ENCODE measurements around the gene SLC66A1. TPM values are rescaled to one million over a fixed set of nuclear protein-coding genes. Genes with fewer than 3 reads are reported as not detected.

Gene SLC66A1
- total RNA-seq, 1 donor from 2014 or later: 4.8 TPM

- no peaks in the 10 kb centered on the region for H3K27me3 ChIP-seq
- H4K20me1 ChIP-seq (ENCODE audit: low read depth): peaks cover 22% of the 10 kb centered on the region
- H3K27ac Mint-ChIP-seq: no peak overlapping the region
Measured at GRCh38 chr1:19337289-19337688, 25.2 kb downstream of the SLC66A1 start.

DNA sequence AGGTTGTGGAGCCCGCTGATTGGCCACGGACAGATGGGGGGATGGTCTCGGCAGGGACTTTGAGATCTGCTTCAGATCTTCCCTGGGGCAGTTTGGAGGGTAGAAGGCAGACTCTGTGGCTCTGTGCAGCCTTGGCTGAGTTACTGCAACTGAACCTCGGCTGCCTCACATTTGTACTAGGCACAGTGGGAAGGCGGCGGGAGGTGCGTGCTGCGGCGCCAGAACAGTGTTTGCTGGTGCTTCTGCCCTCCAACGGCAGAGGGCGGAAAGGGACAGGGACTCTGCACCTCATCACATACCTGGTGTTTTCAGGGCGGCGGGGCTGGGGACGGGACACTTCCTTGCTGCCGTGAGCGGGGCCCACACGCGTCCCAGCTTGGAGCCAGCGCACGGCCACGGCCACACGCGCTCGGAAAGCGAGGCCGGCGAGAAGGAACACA lies 26.2 kb downstream of the SLC66A1 start:
- H3K27me3 Mint-ChIP-seq (ENCODE audit: insufficient read depth, low read depth): peaks cover 5% of the 10 kb centered on the region
- H3K4me3 Mint-ChIP-seq: no peak overlapping the region
- peaks cover 22% of the 10 kb centered on the region for H4K20me1 ChIP-seq (ENCODE audit: low read depth)
- H3F3A ChIP-seq (ENCODE audit: low read depth): peaks cover 17% of the 10 kb centered on the region
- H2AFZ ChIP-seq (replicated peaks): no peak overlapping the region
- H3K79me2 ChIP-seq (ENCODE audit: low read depth): no peaks in the 10 kb centered on the region
- no peaks in the 10 kb centered on the region for H3K9me3 Mint-ChIP-seq
- DNase-seq (ENCODE audit: low spot score): peak; percentile 81
- H3K27ac ChIP-seq: no peak overlapping the region
- no peak overlapping the region for H3K9ac ChIP-seq
- H3K4me1 ChIP-seq: peaks cover 10% of the 10 kb centered on the region
- no peak for TF ChIP-seq EZH2 (IDR thresholded peaks at IDR 0.05)
- no peak for TF ChIP-seq EZH2phosphoT487 (IDR thresholded peaks at IDR 0.05)
- TF ChIP-seq, protein P1, sequence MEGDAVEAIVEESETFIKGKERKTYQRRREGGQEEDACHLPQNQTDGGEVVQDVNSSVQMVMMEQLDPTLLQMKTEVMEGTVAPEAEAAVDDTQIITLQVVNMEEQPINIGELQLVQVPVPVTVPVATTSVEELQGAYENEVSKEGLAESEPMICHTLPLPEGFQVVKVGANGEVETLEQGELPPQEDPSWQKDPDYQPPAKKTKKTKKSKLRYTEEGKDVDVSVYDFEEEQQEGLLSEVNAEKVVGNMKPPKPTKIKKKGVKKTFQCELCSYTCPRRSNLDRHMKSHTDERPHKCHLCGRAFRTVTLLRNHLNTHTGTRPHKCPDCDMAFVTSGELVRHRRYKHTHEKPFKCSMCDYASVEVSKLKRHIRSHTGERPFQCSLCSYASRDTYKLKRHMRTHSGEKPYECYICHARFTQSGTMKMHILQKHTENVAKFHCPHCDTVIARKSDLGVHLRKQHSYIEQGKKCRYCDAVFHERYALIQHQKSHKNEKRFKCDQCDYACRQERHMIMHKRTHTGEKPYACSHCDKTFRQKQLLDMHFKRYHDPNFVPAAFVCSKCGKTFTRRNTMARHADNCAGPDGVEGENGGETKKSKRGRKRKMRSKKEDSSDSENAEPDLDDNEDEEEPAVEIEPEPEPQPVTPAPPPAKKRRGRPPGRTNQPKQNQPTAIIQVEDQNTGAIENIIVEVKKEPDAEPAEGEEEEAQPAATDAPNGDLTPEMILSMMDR (IDR thresholded peaks at IDR 0.05): peak; percentile 65
- H3K4me1 Mint-ChIP-seq: peaks cover 19% of the 10 kb centered on the region
- no peaks in the 10 kb centered on the region for H3K27me3 ChIP-seq
- H3K4me2 ChIP-seq: peak overlapping the region; percentile 43
- no peak overlapping the region for H3K4me3 ChIP-seq
- H3K36me3 ChIP-seq: no peaks in the 10 kb centered on the region
- H3K36me3 Mint-ChIP-seq: peaks cover 4% of the 10 kb centered on the region
- no peak overlapping the region for H3K27ac Mint-ChIP-seq
- H3K9me3 ChIP-seq (ENCODE audit: low read depth): no peaks in the 10 kb centered on the region

More at GRCh38 chr1:19337289-19337688, 25.2 kb downstream of the SLC66A1 start:
- no peak for DNase-seq (ENCODE audit: low spot score)
- Histone ChIP-seq H3K27ac (no peak overlapping the region), H3K4me3 (no peak overlapping the region), H2AFZ (replicated peaks) (no peak overlapping the region), H3K36me3 (no peaks in the 10 kb centered on the region), H3F3A (ENCODE audit: low read depth) (peaks cover 17% of the 10 kb centered on the region), H3K9me3 (ENCODE audit: low read depth) (no peaks in the 10 kb centered on the region), H3K9ac (no peak overlapping the region), H3K79me2 (ENCODE audit: low read depth) (no peaks in the 10 kb centered on the region), H3K4me2 (no peak overlapping the region), H3K4me1 (peaks cover 10% of the 10 kb centered on the region)
- TF ChIP-seq, protein P1 (IDR thresholded peaks at IDR 0.05): no peak
- TF ChIP-seq EZH2 (IDR thresholded peaks at IDR 0.05): no peak
- TF ChIP-seq EZH2phosphoT487 (IDR thresholded peaks at IDR 0.05): no peak
- Mint-ChIP-seq H3K4me3 (no peak overlapping the region), H3K27me3 (ENCODE audit: insufficient read depth, low read depth) (peaks cover 2% of the 10 kb centered on the region), H3K9me3 (no peaks in the 10 kb centered on the region), H3K36me3 (no peaks in the 10 kb centered on the region), H3K4me1 (peaks cover 19% of the 10 kb centered on the region)

GRCh38 chr1:19339214-19339861 lies 27.2 kb downstream of the SLC66A1 start:
- peaks cover 22% of the 10 kb centered on the region for H4K20me1 ChIP-seq (ENCODE audit: low read depth)
- peak overlapping the region; percentile 74 for H3K27ac Mint-ChIP-seq
- H3K27me3 ChIP-seq: no peaks in the 10 kb centered on the region
- TF ChIP-seq EZH2 (IDR thresholded peaks at IDR 0.05): no peak
- TF ChIP-seq, protein P1 (IDR thresholded peaks at IDR 0.05): no peak
- no peak for TF ChIP-seq EZH2phosphoT487 (IDR thresholded peaks at IDR 0.05)
- H3K27me3 Mint-ChIP-seq (ENCODE audit: insufficient read depth, low read depth): peaks cover 8% of the 10 kb centered on the region
- H3K9me3 Mint-ChIP-seq: no peaks in the 10 kb centered on the region
- peaks cover 10% of the 10 kb centered on the region for H3K4me1 ChIP-seq
- no peaks in the 10 kb centered on the region for H3K9me3 ChIP-seq (ENCODE audit: low read depth)
- peaks cover 19% of the 10 kb centered on the region for H3K4me1 Mint-ChIP-seq
- peak overlapping the region; percentile 43 for H3K4me2 ChIP-seq
- H3K9ac ChIP-seq: no peak overlapping the region
- H3F3A ChIP-seq (ENCODE audit: low read depth): peaks cover 17% of the 10 kb centered on the region
- no peaks in the 10 kb centered on the region for H3K79me2 ChIP-seq (ENCODE audit: low read depth)
- no peak overlapping the region for H3K4me3 ChIP-seq
- H3K4me3 Mint-ChIP-seq: no peak overlapping the region
- DNase-seq (ENCODE audit: low spot score): peak; percentile 43
- peaks cover 4% of the 10 kb centered on the region for H3K36me3 Mint-ChIP-seq
- no peaks in the 10 kb centered on the region for H3K36me3 ChIP-seq
- no peak overlapping the region for H3K27ac ChIP-seq
- no peak overlapping the region for H2AFZ ChIP-seq (replicated peaks)
